Measurements from ENCODE around the gene RPTOR.

DNA sequence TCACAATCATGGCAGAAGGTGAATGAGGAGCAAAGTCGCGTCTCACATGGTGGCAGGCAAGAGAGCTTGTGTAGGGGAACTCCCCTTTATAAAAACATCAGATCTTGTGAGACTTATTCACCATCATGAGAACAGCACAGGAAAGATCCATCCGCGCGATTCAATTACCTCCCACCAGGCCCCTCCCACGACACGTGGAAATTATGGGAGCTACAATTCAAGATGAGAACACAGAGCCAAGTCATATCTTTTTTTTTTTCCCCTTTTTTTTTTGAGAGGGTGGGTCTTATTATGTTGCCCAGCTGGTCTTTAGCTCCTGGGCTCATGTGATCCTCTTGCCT is 60.0 kb downstream of the RPTOR start:
- TF ChIP-seq, protein P1, sequence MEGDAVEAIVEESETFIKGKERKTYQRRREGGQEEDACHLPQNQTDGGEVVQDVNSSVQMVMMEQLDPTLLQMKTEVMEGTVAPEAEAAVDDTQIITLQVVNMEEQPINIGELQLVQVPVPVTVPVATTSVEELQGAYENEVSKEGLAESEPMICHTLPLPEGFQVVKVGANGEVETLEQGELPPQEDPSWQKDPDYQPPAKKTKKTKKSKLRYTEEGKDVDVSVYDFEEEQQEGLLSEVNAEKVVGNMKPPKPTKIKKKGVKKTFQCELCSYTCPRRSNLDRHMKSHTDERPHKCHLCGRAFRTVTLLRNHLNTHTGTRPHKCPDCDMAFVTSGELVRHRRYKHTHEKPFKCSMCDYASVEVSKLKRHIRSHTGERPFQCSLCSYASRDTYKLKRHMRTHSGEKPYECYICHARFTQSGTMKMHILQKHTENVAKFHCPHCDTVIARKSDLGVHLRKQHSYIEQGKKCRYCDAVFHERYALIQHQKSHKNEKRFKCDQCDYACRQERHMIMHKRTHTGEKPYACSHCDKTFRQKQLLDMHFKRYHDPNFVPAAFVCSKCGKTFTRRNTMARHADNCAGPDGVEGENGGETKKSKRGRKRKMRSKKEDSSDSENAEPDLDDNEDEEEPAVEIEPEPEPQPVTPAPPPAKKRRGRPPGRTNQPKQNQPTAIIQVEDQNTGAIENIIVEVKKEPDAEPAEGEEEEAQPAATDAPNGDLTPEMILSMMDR (conservative IDR thresholded peaks at IDR 0.05; ENCODE audit: low read length) = no peak
- TF ChIP-seq EZH2phosphoT487 (IDR thresholded peaks at IDR 0.05; ENCODE audit: borderline replicate concordance, low read depth, low read length) = no peak

Data from OCI-LY7 (cell line).